IMR-90 (cell line): ENCODE measurements around the gene RFTN1.

Source experiments
- CHD1 ChIP-seq: IDR thresholded peaks from 2 replicates; pipeline ENCODE4 v1.6.1; 2012; ENCODE audit warnings: low read depth, low read length, improper control_type of control experiment
- CTCF ChIP-seq: conservative IDR thresholded peaks from 2 replicates; pipeline ENCODE4 v1.5.1; 2012; ENCODE audit warnings: mild to moderate bottlenecking, low read depth, low read length, improper control_type of control experiment
- MAFK ChIP-seq: IDR thresholded peaks from 2 replicates; pipeline ENCODE4 v1.6.1; 2012; ENCODE audit warnings: low read depth, low read length, improper control_type of control experiment
- MXI1 ChIP-seq: IDR thresholded peaks from 2 replicates; pipeline ENCODE4 v1.6.1; 2012; ENCODE audit warnings: low read depth, mild to moderate bottlenecking, low read length, moderate library complexity, borderline replicate concordance
- POLR2A ChIP-seq: IDR thresholded peaks from 2 replicates; pipeline ENCODE4 v1.6.1; 2012; ENCODE audit warnings: mild to moderate bottlenecking, low read depth, low read length
- RFX5 ChIP-seq: IDR thresholded peaks from 2 replicates; pipeline ENCODE4 v1.8.0; 2012; ENCODE audit warnings: low read depth, mild to moderate bottlenecking, low read length, moderate library complexity
- USF2 ChIP-seq: fragments of 150-350 bp; IDR thresholded peaks from 2 replicates; pipeline ENCODE4 v1.6.1; 2017; ENCODE audit warnings: mild to moderate bottlenecking, antibody characterized with exemption, low read length, low read depth

- TF ChIP-seq RFX5 (no peak), CTCF (no peak), CHD1 (no peak), POLR2A (no peak), USF2 (no peak), MXI1 (no peak), MAFK (no peak)
Measured at GRCh38 chr3:16494814-16495431, 18.6 kb downstream of the RFTN1 start.
